GM12878 (cell line): ENCODE data around the gene SKAP1. TPM values are rescaled to one million over a fixed set of nuclear protein-coding genes. Genes with fewer than 3 reads are reported as not detected.

Experiments
- ATAC-seq: fragments of 200-7000 bp; cut with Tn5 transposase; 3 replicates; pipeline ENCODE4 v1.9.1; 2020; ENCODE audit warnings: mild to moderate bottlenecking, moderate library complexity
- BruUV-seq: library from RNA; stranded (reverse); fragments of 400-500 nt; replicated peaks from 2 replicates; lab custom pipeline; 2021; lab: Mats Ljungman, UMichigan
- CTCF ChIA-PET: fragments of 300-600 bp; sonication (Branson Sonifier 250); formaldehyde crosslinking; extraction: SDS; loops from one replicate; lab custom pipeline; 2021; ENCODE audit warnings: inconsistent platforms; lab: Yijun Ruan, JAX
- POLR2A ChIA-PET: fragments of 350-600 bp; formaldehyde crosslinking; extraction: SDS; loops from one replicate; lab custom pipeline; 2021; ENCODE audit warnings: inconsistent platforms; lab: Charles Lee
- RAD21 ChIA-PET: fragments of 300-600 bp; sonication (Branson Sonifier 250); formaldehyde crosslinking; loops from one replicate; lab custom pipeline; 2023; ENCODE audit warnings: antibody characterized with exemption; ENCODE audit not compliant: unreplicated experiment; lab: Charles Lee
- SMC1A ChIA-PET: fragments of 300-600 bp; sonication (Branson Sonifier 250); formaldehyde crosslinking; loops from one replicate; lab custom pipeline; 2023; ENCODE audit not compliant: unreplicated experiment, uncharacterized antibody; lab: Charles Lee
- DNase-seq: peaks from one replicate; pipeline ENCODE4 v3.0.0-alpha.2; 2011; ENCODE audit warnings: low read depth, low spot score
- FAIRE-seq: peaks from 3 replicates; lab custom pipeline; 2011; peaks lifted over from hg19 to GRCh38; lab: Jason Lieb, UNC
- H2AFZ ChIP-seq: 2 replicates; pipeline ENCODE4 v1.6.0; 2011; ENCODE audit warnings: low read depth, low read length, control low read depth; ENCODE audit not compliant: control insufficient read depth
- H3K27ac ChIP-seq: 2 replicates; pipeline ENCODE4 v1.5.1; 2011; ENCODE audit warnings: control low read depth; ENCODE audit not compliant: control insufficient read depth, insufficient read depth
- H3K27me3 ChIP-seq, 2 experiments: replicated peaks in 1 of 2; 2 replicates each; pipeline versions ENCODE4 v1.6.0 to v1.6.1; 2011; ENCODE audit warnings: low read length in 1 of 2; ENCODE audit not compliant: control insufficient read depth in 2 of 2, insufficient read depth in 2 of 2
- H3K36me3 ChIP-seq, 2 experiments: 2 replicates each; pipeline ENCODE4 v1.5.1; 2011; ENCODE audit warnings: low read length in 1 of 2; ENCODE audit not compliant: control insufficient read depth in 2 of 2, insufficient read depth in 2 of 2
- H3K4me1 ChIP-seq: 2 replicates; pipeline ENCODE4 v1.6.1; 2011; ENCODE audit warnings: mild to moderate bottlenecking, low read length, moderate library complexity, mixed read lengths; ENCODE audit not compliant: control insufficient read depth, insufficient read depth
- H3K4me2 ChIP-seq: 2 replicates; pipeline ENCODE4 v1.6.0; 2011; ENCODE audit warnings: control low read depth; ENCODE audit not compliant: control insufficient read depth, insufficient read depth
- H3K4me3 ChIP-seq: fragments of 200-600 bp; sonication (generic); 2 replicates; pipeline ENCODE4 v1.5.1; 2016
- H3K79me2 ChIP-seq: 2 replicates; pipeline ENCODE4 v1.6.0; 2011; ENCODE audit warnings: low read length; ENCODE audit not compliant: control insufficient read depth, insufficient read depth
- H3K9ac ChIP-seq: 2 replicates; pipeline ENCODE4 v1.8.0; 2011; ENCODE audit warnings: low read length, control low read depth, mixed read lengths; ENCODE audit not compliant: control insufficient read depth, insufficient read depth
- H3K9me3 ChIP-seq: replicated peaks from 3 replicates; pipeline ENCODE4 v1.5.1; 2011; ENCODE audit warnings: mild to moderate bottlenecking, low read length; ENCODE audit not compliant: control insufficient read depth, insufficient read depth
- H4K20me1 ChIP-seq: 2 replicates; pipeline ENCODE4 v1.6.0; 2011; ENCODE audit not compliant: control insufficient read depth, insufficient read depth
- ATF7 ChIP-seq: fragments of 450-650 bp; IDR thresholded peaks from 2 replicates; pipeline ENCODE4 v1.6.1; 2016; ENCODE audit warnings: low read depth, mild to moderate bottlenecking
- BHLHE40 ChIP-seq, 2 experiments: fragments of 450-650 bp in 1 of 2; IDR thresholded peaks; 2 replicates each; pipeline ENCODE4 v1.6.1; 2011 to 2017; ENCODE audit warnings: low read depth in 2 of 2, borderline replicate concordance in 1 of 2, improper control_type of control experiment in 1 of 2, low read length in 1 of 2, mild to moderate bottlenecking in 1 of 2
- CREB1 ChIP-seq: IDR thresholded peaks from 2 replicates; pipeline ENCODE4 v1.6.1; 2012; ENCODE audit warnings: low read depth, mild to moderate bottlenecking, inconsistent platforms
- FOXM1 ChIP-seq: IDR thresholded peaks from 2 replicates; pipeline ENCODE4 v1.6.1; 2012; ENCODE audit warnings: low read depth, mild to moderate bottlenecking, inconsistent platforms, low read length, moderate library complexity
- GATAD2B ChIP-seq: fragments of 450-650 bp; conservative IDR thresholded peaks from 2 replicates; pipeline ENCODE4 v1.6.1; 2017; ENCODE audit warnings: low read depth, mild to moderate bottlenecking, moderate library complexity
- NFYA ChIP-seq: IDR thresholded peaks from 2 replicates; pipeline ENCODE4 v1.6.1; 2011; ENCODE audit warnings: low read depth, mild to moderate bottlenecking, low read length, improper control_type of control experiment, borderline replicate concordance
- NR2F1 ChIP-seq: fragments of 450-650 bp; conservative IDR thresholded peaks from 2 replicates; pipeline ENCODE4 v1.6.1; 2017; ENCODE audit warnings: mild to moderate bottlenecking
- STAT1 ChIP-seq: fragments of 450-650 bp; conservative IDR thresholded peaks from 2 replicates; pipeline ENCODE4 v1.6.1; 2014; ENCODE audit warnings: antibody characterized with exemption, mild to moderate bottlenecking
- SUPT20H ChIP-seq: IDR thresholded peaks from 2 replicates; pipeline ENCODE4 v1.6.1; 2011; ENCODE audit warnings: low read depth, mild to moderate bottlenecking, low read length, moderate library complexity, borderline replicate concordance; ENCODE audit not compliant: control insufficient read depth
- TARDBP ChIP-seq: IDR thresholded peaks from 2 replicates; pipeline ENCODE4 v1.6.1; 2016; ENCODE audit warnings: borderline replicate concordance
- WRNIP1 ChIP-seq: IDR thresholded peaks from 2 replicates; pipeline ENCODE4 v1.6.1; 2011; ENCODE audit warnings: low read depth, low read length, improper control_type of control experiment, borderline replicate concordance
- WGBS: methylation state at CpG from one replicate; pipeline ENCODE4 v1.1.6; 2016; ENCODE audit warnings: low lambda C conversion rate; ENCODE audit not compliant: insufficient replicate concordance, insufficient coverage; ENCODE audit errors: missing lambda C conversion rate; 5-methylcytosine and 5-hydroxymethylcytosine counted together
- in situ Hi-C: fragments of 300-500 bp; cut with MboI; formaldehyde crosslinking; loops from 9 replicates; pipeline ENCODE4 v1.14.3; 2018; ENCODE audit warnings: mixed read lengths
- intact Hi-C: fragments of 100-400 bp; cut with micrococcal nuclease; formaldehyde crosslinking; loops from one replicate; pipeline ENCODE4 v1.14.2; 2022; ENCODE audit not compliant: unreplicated experiment
- polyA plus RNA-seq, 11 experiments: library from polyadenylated mRNA; depleted of rRNA in 4 of 11; unstranded in 6 of 11; stranded (reverse) in 5 of 11; fragments of >200 nt; fragmentation: Nextera tagmentation in 4 of 11; fragmentation: Illumina TruSeq in 1 of 11; extraction: Ambion mirVana in 4 of 11; extraction: Trizol in 1 of 11; gene quantifications; 1 replicate in 1 of 11; 2 replicates in 10 of 11; pipeline versions ENCODE4 v1.2.1 to v1.2.3, GENCODE V29; 2011 to 2016; ENCODE audit warnings: inconsistent platforms in 2 of 11, missing spikeins in 2 of 11, low read depth in 1 of 11
- total RNA-seq, 4 experiments: library from RNA; depleted of rRNA in 3 of 4; stranded (reverse); fragments of >200 nt in 3 of 4; fragmentation: Illumina TruSeq in 1 of 4; extraction: Trizol in 1 of 4; gene quantifications; 2 replicates each; pipeline versions ENCODE4 v1.2.1 to v1.2.3, GENCODE V29; 2013 to 2021
- TF ChIP-seq, protein P1 (sequence below): fragments of 450-650 bp; IDR thresholded peaks from 2 replicates; pipeline ENCODE4 v1.6.1; 2017; ENCODE audit warnings: mild to moderate bottlenecking, moderate library complexity

SKAP1 gene
- total and polyA plus RNA-seq, 10 of the 15 experiments (the other 5 are each of a cell fraction or from before 2014, with no cell fraction given), result 17.1 to 97.6 (median 35.9) TPM

DNA sequence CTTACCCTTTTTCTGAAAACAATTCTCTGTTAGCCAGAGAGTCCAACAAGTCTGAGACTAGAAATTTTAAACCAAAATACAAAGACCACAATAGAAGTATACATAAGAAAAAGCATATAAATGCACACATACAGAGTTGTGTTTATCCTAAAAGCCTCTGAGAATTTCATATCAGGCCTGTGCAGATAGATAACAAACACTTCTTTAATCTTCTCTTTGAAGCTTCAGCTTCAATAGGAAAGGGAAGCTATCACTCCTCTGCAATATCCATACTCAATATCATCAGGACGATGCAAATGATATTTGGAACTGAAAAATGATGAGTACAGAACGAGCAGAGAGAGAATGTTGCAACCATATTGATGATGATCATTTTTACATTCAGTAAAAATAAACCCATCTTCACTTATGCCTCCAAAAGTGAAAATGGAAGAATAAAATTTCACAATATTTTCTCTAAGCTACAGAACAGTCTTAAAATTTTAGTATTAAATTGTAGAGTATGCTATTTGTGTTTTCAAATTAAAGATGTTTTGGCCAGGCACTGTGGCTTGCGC lies 61.6 kb downstream of the SKAP1 start:
- no peaks in the 10 kb centered on the region for H3K9me3 ChIP-seq
- H3K4me1 ChIP-seq, result no peaks in the 10 kb centered on the region
- no peak overlapping the region for H2AFZ ChIP-seq
- ChIA-PET SMC1A (interaction anchor here (0.6 to 1.9 kb wide), 7 partner anchors 12 to 224 kb away, joined by 3 to 7 read pairs (median 3); no protein-coding TSS in a partner anchor), CTCF (interaction anchor here (0.7 to 2.0 kb wide), 2 partner anchors 16 to 31 kb away, joined by 3 to 12 read pairs; no protein-coding TSS in a partner anchor), RAD21 (interaction anchor here (0.6 kb wide), 1 partner anchor 17 kb away, joined by 3 read pairs; no protein-coding TSS in a partner anchor), POLR2A (interaction anchor here (0.5 to 1.5 kb wide), 2 partner anchors 30 to 101 kb away, joined by 4 read pairs; no protein-coding TSS in a partner anchor)
- FAIRE-seq (no peak), ATAC-seq (no peak), DNase-seq (no peak)
- H3K9ac ChIP-seq, result no peak overlapping the region
- TF ChIP-seq SUPT20H (no peak), NR2F1 (no peak), STAT1 (no peak)
- peaks cover 2 to 3% of the 10 kb centered on the region in 2 experiments; a peak in 3 of 4 replicates for H3K36me3 ChIP-seq
- BruUV-seq, result no TSS peak
- WGBS, result 59% methylated on average over 3 of the region's 3 CpGs
- H3K27me3 ChIP-seq, result no peaks in the 10 kb centered on the region
- H3K27ac ChIP-seq, result no peak overlapping the region
- no peaks in the 10 kb centered on the region for H4K20me1 ChIP-seq
- in situ Hi-C loops (no loop called here), intact Hi-C loops (no loop called here)
- no peak overlapping the region for H3K4me3 ChIP-seq
- H3K4me2 ChIP-seq, result no peak overlapping the region
- H3K79me2 ChIP-seq, result no peaks in the 10 kb centered on the region; the same call in none of the 2 replicates

DNA sequence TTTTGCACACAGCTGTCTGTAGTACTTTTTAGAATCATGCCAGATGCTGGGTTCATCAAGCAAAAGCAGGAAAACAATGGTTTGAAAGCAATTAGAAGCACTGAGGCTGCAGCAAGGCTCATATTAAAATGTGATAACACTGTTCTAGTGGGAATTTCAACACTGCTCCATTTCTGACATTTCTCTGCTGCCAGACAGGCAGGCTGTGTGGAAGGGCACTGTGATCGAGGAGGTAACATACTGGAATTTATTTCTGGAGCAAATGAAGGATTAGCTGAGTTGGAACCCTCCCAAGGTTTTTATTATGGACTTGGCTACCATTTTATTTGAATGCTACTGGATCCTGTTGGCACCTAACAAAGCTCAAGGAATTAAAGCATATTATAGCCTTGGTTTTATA lies 66.9 kb downstream of the SKAP1 start:
- BruUV-seq, result no TSS peak
- intact Hi-C loops, result no loop called here
- Histone ChIP-seq H4K20me1 (no peaks in the 10 kb centered on the region), H3K36me3 (peaks cover 2 to 3% of the 10 kb centered on the region in 2 experiments; a peak in 3 of 4 replicates), H3K4me2 (no peak overlapping the region), H2AFZ (no peak overlapping the region), H3K27me3 (no peaks in the 10 kb centered on the region), H3K9me3 (no peaks in the 10 kb centered on the region), H3K4me1 (no peaks in the 10 kb centered on the region), H3K27ac (no peak overlapping the region), H3K9ac (no peak overlapping the region), H3K4me3 (no peak overlapping the region), H3K79me2 (no peaks in the 10 kb centered on the region; the same call in 1 of the 2 replicates)
- ATAC-seq (no peak), FAIRE-seq (no peak), DNase-seq (no peak)
- WGBS, result 33% methylated on average over 1 of the region's 1 CpG
- ChIA-PET CTCF (interaction anchor here (0.6 to 3.6 kb wide), 16 partner anchors 10 to 216 kb away, joined by 3 to 36 read pairs (median 3); no protein-coding TSS in a partner anchor), SMC1A (interaction anchor here (0.6 to 3.2 kb wide), 22 partner anchors 8 to 230 kb away, joined by 3 to 18 read pairs (median 4); partner anchors contain the start of gene HOXB5), RAD21 (interaction anchor here (0.9 to 1.8 kb wide), 8 partner anchors 11 to 230 kb away, joined by 3 to 9 read pairs (median 4); partner anchors contain the start of gene HOXB5), POLR2A (interaction anchor here (0.6 to 1.4 kb wide), 3 partner anchors 11 to 15 kb away, joined by 3 to 4 read pairs (median 4); no protein-coding TSS in a partner anchor)
- in situ Hi-C loops, result no loop called here
- TF ChIP-seq WRNIP1 (no peak), FOXM1 (no peak), GATAD2B (no peak), BHLHE40 (IDR thresholded peaks at IDR 0.05; ENCODE audit: borderline replicate concordance in 1 of 2, low read depth in 2 of 2, low read length in 1 of 2) (no peak), NFYA (no peak), TARDBP (no peak), CREB1 (no peak), ATF7 (no peak)
- TF ChIP-seq, protein P1, sequence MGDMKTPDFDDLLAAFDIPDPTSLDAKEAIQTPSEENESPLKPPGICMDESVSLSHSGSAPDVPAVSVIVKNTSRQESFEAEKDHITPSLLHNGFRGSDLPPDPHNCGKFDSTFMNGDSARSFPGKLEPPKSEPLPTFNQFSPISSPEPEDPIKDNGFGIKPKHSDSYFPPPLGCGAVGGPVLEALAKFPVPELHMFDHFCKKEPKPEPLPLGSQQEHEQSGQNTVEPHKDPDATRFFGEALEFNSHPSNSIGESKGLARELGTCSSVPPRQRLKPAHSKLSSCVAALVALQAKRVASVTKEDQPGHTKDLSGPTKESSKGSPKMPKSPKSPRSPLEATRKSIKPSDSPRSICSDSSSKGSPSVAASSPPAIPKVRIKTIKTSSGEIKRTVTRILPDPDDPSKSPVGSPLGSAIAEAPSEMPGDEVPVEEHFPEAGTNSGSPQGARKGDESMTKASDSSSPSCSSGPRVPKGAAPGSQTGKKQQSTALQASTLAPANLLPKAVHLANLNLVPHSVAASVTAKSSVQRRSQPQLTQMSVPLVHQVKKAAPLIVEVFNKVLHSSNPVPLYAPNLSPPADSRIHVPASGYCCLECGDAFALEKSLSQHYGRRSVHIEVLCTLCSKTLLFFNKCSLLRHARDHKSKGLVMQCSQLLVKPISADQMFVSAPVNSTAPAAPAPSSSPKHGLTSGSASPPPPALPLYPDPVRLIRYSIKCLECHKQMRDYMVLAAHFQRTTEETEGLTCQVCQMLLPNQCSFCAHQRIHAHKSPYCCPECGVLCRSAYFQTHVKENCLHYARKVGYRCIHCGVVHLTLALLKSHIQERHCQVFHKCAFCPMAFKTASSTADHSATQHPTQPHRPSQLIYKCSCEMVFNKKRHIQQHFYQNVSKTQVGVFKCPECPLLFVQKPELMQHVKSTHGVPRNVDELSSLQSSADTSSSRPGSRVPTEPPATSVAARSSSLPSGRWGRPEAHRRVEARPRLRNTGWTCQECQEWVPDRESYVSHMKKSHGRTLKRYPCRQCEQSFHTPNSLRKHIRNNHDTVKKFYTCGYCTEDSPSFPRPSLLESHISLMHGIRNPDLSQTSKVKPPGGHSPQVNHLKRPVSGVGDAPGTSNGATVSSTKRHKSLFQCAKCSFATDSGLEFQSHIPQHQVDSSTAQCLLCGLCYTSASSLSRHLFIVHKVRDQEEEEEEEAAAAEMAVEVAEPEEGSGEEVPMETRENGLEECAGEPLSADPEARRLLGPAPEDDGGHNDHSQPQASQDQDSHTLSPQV, result no peak
